CD14-positive monocyte (primary cell): Measurements from ENCODE around the gene TRAF3. TPM values are rescaled to one million over a fixed set of nuclear protein-coding genes. Genes with fewer than 3 reads are reported as not detected.
A peak's percentile ranks its signal among the peaks of the same experiment; 100 is the strongest.

Experiments used
- DNase-seq, 3 donors: peaks; one replicate each; pipeline ENCODE4 v3.0.0-alpha.2; 2011 to 2022
- H2AFZ ChIP-seq: 2 replicates; pipeline ENCODE4 v1.6.0; 2012; ENCODE audit warnings: mild to moderate bottlenecking, low read depth, low read length, inconsistent platforms; ENCODE audit not compliant: insufficient read depth, poor library complexity, severe bottlenecking
- H3K27ac ChIP-seq, 2 donors: 1 replicate in 1 of 2; 2 replicates in 1 of 2; pipeline ENCODE4 v1.5.1; 2012 to 2013; ENCODE audit warnings: low read length in 2 of 2, control low read depth in 1 of 2, inconsistent platforms in 1 of 2, low read depth in 1 of 2, mild to moderate bottlenecking in 1 of 2
- H3K27me3 ChIP-seq, 2 donors: one replicate each; pipeline versions ENCODE4 v1.6.0 to v1.6.1; 2011 to 2013; ENCODE audit warnings: low read length in 2 of 2; ENCODE audit not compliant: control insufficient read depth in 2 of 2, insufficient read depth in 2 of 2
- H3K36me3 ChIP-seq, 2 donors: replicated peaks in 1 of 2; 1 replicate in 1 of 2; 2 replicates in 1 of 2; pipeline versions ENCODE4 v1.5.1 to v1.6.1; 2012 to 2013; ENCODE audit warnings: low read length in 2 of 2, control low read depth in 1 of 2, inconsistent platforms in 1 of 2, mild to moderate bottlenecking in 1 of 2; ENCODE audit not compliant: insufficient read depth in 2 of 2, control insufficient read depth in 1 of 2
- H3K4me1 ChIP-seq, 2 donors: 1 replicate in 1 of 2; 2 replicates in 1 of 2; pipeline versions ENCODE4 v1.5.1 to v1.6.1; 2012 to 2013; ENCODE audit warnings: low read length in 2 of 2, control low read depth in 1 of 2, inconsistent platforms in 1 of 2, mild to moderate bottlenecking in 1 of 2, moderate library complexity in 1 of 2; ENCODE audit not compliant: insufficient read depth in 2 of 2, control insufficient read depth in 1 of 2
- H3K4me2 ChIP-seq: replicated peaks from 2 replicates; pipeline ENCODE3; 2012; ENCODE audit warnings: low read length, moderate library complexity, mild to moderate bottlenecking; ENCODE audit not compliant: poor library complexity, severe bottlenecking; ENCODE audit errors: extremely low read depth
- H3K4me3 ChIP-seq, 3 experiments: fragments of 200-600 bp in 1 of 3; sonication (generic) in 1 of 3; replicated peaks in 1 of 3; 1 replicate in 2 of 3; 2 replicates in 1 of 3; pipeline ENCODE4 v1.5.1; 2011 to 2013; ENCODE audit warnings: low read length in 3 of 3, mild to moderate bottlenecking in 3 of 3, control low read depth in 2 of 3, low read depth in 2 of 3, inconsistent platforms in 1 of 3, moderate library complexity in 1 of 3
- H3K79me2 ChIP-seq: 2 replicates; pipeline ENCODE4 v1.6.0; 2012; ENCODE audit warnings: mild to moderate bottlenecking, control low read depth, inconsistent platforms, low read length, moderate library complexity; ENCODE audit not compliant: insufficient read depth
- H3K9ac ChIP-seq: 2 replicates; pipeline ENCODE4 v1.6.0; 2017; ENCODE audit warnings: low read length, mild to moderate bottlenecking; ENCODE audit not compliant: insufficient read depth, poor library complexity, severe bottlenecking
- H3K9me3 ChIP-seq, 2 donors: replicated peaks in 1 of 2; 1 replicate in 1 of 2; 2 replicates in 1 of 2; pipeline versions ENCODE4 v1.5.1 to v1.6.1; 2012 to 2013; ENCODE audit warnings: low read length in 2 of 2, control low read depth in 1 of 2; ENCODE audit not compliant: control insufficient read depth in 1 of 2, insufficient read depth in 1 of 2
- H4K20me1 ChIP-seq: 2 replicates; pipeline ENCODE4 v1.6.0; 2012; ENCODE audit warnings: mild to moderate bottlenecking, low read length, control low read depth, moderate library complexity; ENCODE audit not compliant: insufficient read depth
- H3K27ac Mint-ChIP-seq, 7 donors: one replicate each; pipeline ENCODE4 v1.8.0; 2020; ENCODE audit warnings: mild to moderate bottlenecking in 7 of 7, mixed read lengths in 7 of 7, moderate library complexity in 6 of 7, inconsistent platforms in 2 of 7
- H3K27me3 Mint-ChIP-seq, 3 donors: one replicate each; pipeline ENCODE4 v1.8.0; 2021 to 2022; ENCODE audit warnings: low read depth in 3 of 3, mild to moderate bottlenecking in 3 of 3, mixed read lengths in 3 of 3, moderate library complexity in 3 of 3, inconsistent platforms in 1 of 3
- H3K36me3 Mint-ChIP-seq, 2 donors: one replicate each; pipeline ENCODE4 v1.8.0; 2020; ENCODE audit warnings: mixed read lengths in 2 of 2, inconsistent platforms in 1 of 2, mild to moderate bottlenecking in 1 of 2
- H3K4me1 Mint-ChIP-seq: one replicate; pipeline ENCODE4 v1.8.0; 2020; ENCODE audit warnings: mild to moderate bottlenecking, mixed read lengths
- H3K4me3 Mint-ChIP-seq, 2 donors: one replicate each; pipeline ENCODE4 v1.8.0; 2020; ENCODE audit warnings: mild to moderate bottlenecking in 2 of 2, mixed read lengths in 2 of 2, moderate library complexity in 1 of 2
- H3K9me3 Mint-ChIP-seq, 7 donors: one replicate each; pipeline ENCODE4 v1.8.0; 2020 to 2022; ENCODE audit warnings: mixed read lengths in 7 of 7, mild to moderate bottlenecking in 6 of 7, moderate library complexity in 6 of 7, inconsistent platforms in 2 of 7
- CTCF ChIP-seq: fragments of 200-600 bp; IDR thresholded peaks from one replicate; pipeline ENCODE4 v1.8.0; 2022; ENCODE audit warnings: antibody characterized with exemption, mild to moderate bottlenecking
- WGBS: methylation state at CpG from one replicate; pipeline ENCODE4 v1.1.5; 2013; ENCODE audit warnings: missing lambda C conversion rate; ENCODE audit not compliant: insufficient coverage; 5-methylcytosine and 5-hydroxymethylcytosine counted together
- intact Hi-C, 2 donors: fragments of 100-400 bp; cut with micrococcal nuclease; formaldehyde crosslinking; loops; one replicate each; pipeline versions ENCODE4 v1.15.0 to v1.15.1; 2023
- polyA plus RNA-seq, 3 donors: library from polyadenylated mRNA; depleted of rRNA in 1 of 3; unstranded in 2 of 3; stranded (reverse) in 1 of 3; fragments of 300-500 nt in 2 of 3; fragments of >200 nt in 1 of 3; fragmentation: Illumina TruSeq in 2 of 3; gene quantifications; 1 replicate in 2 of 3; 2 replicates in 1 of 3; pipeline ENCODE4 v1.2.3, GENCODE V29; 2012 to 2021

The TRAF3 gene
- polyA plus RNA-seq, 3 donors, result 12.0 to 37.6 (median 17.3) TPM

DNA sequence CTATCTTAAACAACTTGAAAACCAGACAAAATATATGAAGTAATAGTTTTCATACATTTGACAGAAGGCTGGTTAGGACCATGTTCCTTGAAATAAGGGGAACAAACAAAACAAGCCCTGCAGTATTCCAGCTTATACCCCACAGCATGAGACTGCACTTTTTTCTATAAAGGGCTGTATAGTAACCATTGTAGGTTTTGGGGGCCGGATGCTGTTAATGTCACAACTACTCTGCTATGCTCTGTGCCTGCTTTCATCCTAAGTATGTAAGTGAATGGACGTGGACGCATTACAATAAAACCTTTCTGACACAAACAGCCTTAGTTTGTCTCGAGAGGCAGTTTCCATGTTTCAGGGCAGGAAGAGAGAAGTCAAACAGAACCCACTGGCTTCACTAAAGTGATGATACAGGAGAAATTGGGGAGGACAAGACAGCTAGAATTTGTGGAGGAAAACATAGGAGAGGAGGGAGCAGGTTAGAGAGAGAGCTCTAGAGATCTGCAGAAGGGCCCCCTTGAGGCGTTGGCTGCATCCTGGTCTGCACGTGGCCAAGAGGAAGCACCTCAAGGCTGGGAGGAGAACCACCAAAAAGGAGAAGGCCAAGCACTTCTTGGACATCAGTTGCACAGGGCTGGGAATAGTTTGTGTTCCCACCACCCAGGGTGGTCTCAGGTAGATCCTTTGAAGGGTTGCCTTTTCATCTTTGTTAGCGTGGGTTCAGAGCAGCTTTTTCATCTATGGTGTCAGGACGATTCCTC lies 63.7 kb downstream of the TRAF3 start:
- Histone ChIP-seq H3K4me1 (peaks cover 14% of the 10 kb centered on the region in 2 donors), H3K9ac (no peak overlapping the region), H3K27ac (peak overlapping the region in 1 of 2 donors; percentile 61), H2AFZ (no peak overlapping the region), H3K4me3 (no peak overlapping the region), H4K20me1 (peaks cover 97% of the 10 kb centered on the region), H3K36me3 (peaks cover under 1 to 32% of the 10 kb centered on the region in 2 donors), H3K4me2 (no peak overlapping the region), H3K9me3 (no peaks in the 10 kb centered on the region), H3K27me3 (no peaks in the 10 kb centered on the region), H3K79me2 (peaks cover 5% of the 10 kb centered on the region)
- H3K36me3 Mint-ChIP-seq, result peaks cover 22 to 26% of the 10 kb centered on the region in 2 donors
- peaks cover 0 to 1% (median 0%) of the 10 kb centered on the region in 3 donors for H3K27me3 Mint-ChIP-seq
- TF ChIP-seq CTCF, result no peak
- intact Hi-C loops, result no loop called here
- 41% methylated on average over 5 of the region's 8 CpGs for WGBS
- H3K4me1 Mint-ChIP-seq, result peaks cover 14% of the 10 kb centered on the region
- peak overlapping the region in 1 of 2 donors; percentile 26 for H3K4me3 Mint-ChIP-seq
- peaks cover 0 to 2% (median 0%) of the 10 kb centered on the region in 7 donors for H3K9me3 Mint-ChIP-seq
- DNase-seq, result peak in 2 of 3 donors; percentile 19 to 38
- peak overlapping the region in 3 of 7 donors; percentile 29 to 69 (median 44) for H3K27ac Mint-ChIP-seq

- no peaks in the 10 kb centered on the region for H3K27me3 Mint-ChIP-seq
- H4K20me1 ChIP-seq, result peaks cover 94% of the 10 kb centered on the region
- H3K4me1 Mint-ChIP-seq, result peaks cover 26% of the 10 kb centered on the region
- 49% methylated on average over 6 of the region's 12 CpGs for WGBS
- H3K27ac Mint-ChIP-seq, result peak overlapping the region in 4 of 7 donors; percentile 16 to 86 (median 76)
- H3K27ac ChIP-seq, result peak overlapping the region in 1 of 2 donors; percentile 73
- H2AFZ ChIP-seq, result no peak overlapping the region
- H3K27me3 ChIP-seq, result no peaks in the 10 kb centered on the region
- no peaks in the 10 kb centered on the region for H3K9me3 ChIP-seq
- H3K4me3 ChIP-seq, result no peak overlapping the region
- no peak overlapping the region for H3K4me3 Mint-ChIP-seq
- H3K9ac ChIP-seq, result peak overlapping the region; percentile 6
- peaks cover 20 to 25% of the 10 kb centered on the region in 2 donors for H3K4me1 ChIP-seq
- DNase-seq, result no peak
- intact Hi-C loops, result no loop called here
- H3K36me3 Mint-ChIP-seq, result peaks cover 19 to 34% of the 10 kb centered on the region in 2 donors
- peaks cover 16% of the 10 kb centered on the region for H3K79me2 ChIP-seq
- H3K36me3 ChIP-seq, result peaks cover 0 to 4% of the 10 kb centered on the region in 2 donors
- H3K4me2 ChIP-seq, result peak overlapping the region; percentile 4
- no peaks in the 10 kb centered on the region for H3K9me3 Mint-ChIP-seq
- no peak for TF ChIP-seq CTCF
These were observed 71.7 kb downstream of the TRAF3 start for GRCh38 chr14:102848830-102849525.
